ENCODE results near the gene AIFM3. TPM values are rescaled to one million over a fixed set of nuclear protein-coding genes. Genes with fewer than 3 reads are reported as not detected.

The AIFM3 gene
- total and polyA plus RNA-seq, 4 donors = 0.38 to 1.1 (median 0.63) TPM

DNA sequence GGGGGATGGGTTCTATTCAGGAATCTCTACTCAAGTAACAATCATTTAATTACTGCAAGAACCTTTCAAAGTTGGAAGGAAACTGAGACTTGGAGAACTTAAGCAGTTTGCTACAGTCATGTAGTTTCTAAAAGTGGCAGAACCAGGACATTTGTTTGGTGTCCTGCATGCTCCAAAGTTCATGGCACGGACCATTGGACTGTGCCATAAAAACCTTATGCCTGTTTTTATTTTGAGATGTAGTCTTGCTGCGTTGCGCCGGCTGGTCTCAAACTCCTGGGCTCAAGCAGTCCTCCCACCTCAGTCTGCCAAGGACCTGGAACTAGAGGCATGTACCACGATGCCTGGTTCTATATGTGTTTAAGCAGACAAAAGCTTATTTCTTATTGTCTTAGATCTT is 18.6 kb upstream of the AIFM3 start (continued):
- TF ChIP-seq, protein P1, sequence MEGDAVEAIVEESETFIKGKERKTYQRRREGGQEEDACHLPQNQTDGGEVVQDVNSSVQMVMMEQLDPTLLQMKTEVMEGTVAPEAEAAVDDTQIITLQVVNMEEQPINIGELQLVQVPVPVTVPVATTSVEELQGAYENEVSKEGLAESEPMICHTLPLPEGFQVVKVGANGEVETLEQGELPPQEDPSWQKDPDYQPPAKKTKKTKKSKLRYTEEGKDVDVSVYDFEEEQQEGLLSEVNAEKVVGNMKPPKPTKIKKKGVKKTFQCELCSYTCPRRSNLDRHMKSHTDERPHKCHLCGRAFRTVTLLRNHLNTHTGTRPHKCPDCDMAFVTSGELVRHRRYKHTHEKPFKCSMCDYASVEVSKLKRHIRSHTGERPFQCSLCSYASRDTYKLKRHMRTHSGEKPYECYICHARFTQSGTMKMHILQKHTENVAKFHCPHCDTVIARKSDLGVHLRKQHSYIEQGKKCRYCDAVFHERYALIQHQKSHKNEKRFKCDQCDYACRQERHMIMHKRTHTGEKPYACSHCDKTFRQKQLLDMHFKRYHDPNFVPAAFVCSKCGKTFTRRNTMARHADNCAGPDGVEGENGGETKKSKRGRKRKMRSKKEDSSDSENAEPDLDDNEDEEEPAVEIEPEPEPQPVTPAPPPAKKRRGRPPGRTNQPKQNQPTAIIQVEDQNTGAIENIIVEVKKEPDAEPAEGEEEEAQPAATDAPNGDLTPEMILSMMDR (IDR thresholded peaks at IDR 0.05; ENCODE audit: low read depth, low read length, missing input control) = no peak
- TF ChIP-seq JUND (IDR thresholded peaks at IDR 0.05) (peak in 1 of 2 donors; percentile 28), EGR1 (IDR thresholded peaks at IDR 0.05; ENCODE audit: low read depth in 2 of 2) (no peak)
- TF ChIP-seq, protein P2, sequence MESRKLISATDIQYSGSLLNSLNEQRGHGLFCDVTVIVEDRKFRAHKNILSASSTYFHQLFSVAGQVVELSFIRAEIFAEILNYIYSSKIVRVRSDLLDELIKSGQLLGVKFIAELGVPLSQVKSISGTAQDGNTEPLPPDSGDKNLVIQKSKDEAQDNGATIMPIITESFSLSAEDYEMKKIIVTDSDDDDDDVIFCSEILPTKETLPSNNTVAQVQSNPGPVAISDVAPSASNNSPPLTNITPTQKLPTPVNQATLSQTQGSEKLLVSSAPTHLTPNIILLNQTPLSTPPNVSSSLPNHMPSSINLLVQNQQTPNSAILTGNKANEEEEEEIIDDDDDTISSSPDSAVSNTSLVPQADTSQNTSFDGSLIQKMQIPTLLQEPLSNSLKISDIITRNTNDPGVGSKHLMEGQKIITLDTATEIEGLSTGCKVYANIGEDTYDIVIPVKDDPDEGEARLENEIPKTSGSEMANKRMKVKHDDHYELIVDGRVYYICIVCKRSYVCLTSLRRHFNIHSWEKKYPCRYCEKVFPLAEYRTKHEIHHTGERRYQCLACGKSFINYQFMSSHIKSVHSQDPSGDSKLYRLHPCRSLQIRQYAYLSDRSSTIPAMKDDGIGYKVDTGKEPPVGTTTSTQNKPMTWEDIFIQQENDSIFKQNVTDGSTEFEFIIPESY (IDR thresholded peaks at IDR 0.05) = no peak

DNA sequence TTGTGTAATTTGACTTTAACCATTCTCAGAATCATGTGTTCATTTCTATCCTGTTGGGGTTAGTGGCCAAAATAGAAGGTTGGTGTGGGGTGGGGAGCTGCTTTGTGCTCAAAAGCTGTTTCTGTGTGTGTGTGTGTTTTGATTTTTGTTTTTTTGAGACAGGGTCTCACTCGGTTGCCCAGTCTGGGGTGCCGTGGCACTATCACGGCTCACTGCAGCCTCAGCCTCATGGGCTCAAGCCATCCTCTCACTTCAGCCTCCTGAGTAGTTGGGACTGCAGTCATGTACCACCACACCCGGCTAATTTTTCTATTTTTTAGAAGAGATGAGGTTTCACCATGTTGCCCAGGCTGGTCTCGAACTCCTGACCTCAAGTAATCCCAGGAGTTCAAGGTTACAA is 18.1 kb upstream of the AIFM3 start:
- H3K27ac ChIP-seq (ENCODE audit: low read depth in 1 of 2, low read length in 2 of 2) = no peak overlapping the region
- H3K36me3 ChIP-seq (ENCODE audit: control insufficient read depth in 4 of 4, insufficient read depth in 3 of 4, low read depth in 1 of 4, low read length in 3 of 4) = peaks cover 0 to 13% (median 6%) of the 10 kb centered on the region in 4 donors
- H3K9me3 ChIP-seq (ENCODE audit: control insufficient read depth in 4 of 4, low read length in 3 of 4) = no peaks in the 10 kb centered on the region
- H3K9ac ChIP-seq (ENCODE audit: low read depth in 1 of 2, low read length in 2 of 2) = no peak overlapping the region
- H3K4me3 ChIP-seq (ENCODE audit: low read depth in 1 of 3, low read length in 3 of 3) = no peak overlapping the region
- WGBS = 92% methylated on average over 5 of the region's 5 CpGs
- DNase-seq (ENCODE audit: low spot score) = no peak
- TF ChIP-seq, protein P3, sequence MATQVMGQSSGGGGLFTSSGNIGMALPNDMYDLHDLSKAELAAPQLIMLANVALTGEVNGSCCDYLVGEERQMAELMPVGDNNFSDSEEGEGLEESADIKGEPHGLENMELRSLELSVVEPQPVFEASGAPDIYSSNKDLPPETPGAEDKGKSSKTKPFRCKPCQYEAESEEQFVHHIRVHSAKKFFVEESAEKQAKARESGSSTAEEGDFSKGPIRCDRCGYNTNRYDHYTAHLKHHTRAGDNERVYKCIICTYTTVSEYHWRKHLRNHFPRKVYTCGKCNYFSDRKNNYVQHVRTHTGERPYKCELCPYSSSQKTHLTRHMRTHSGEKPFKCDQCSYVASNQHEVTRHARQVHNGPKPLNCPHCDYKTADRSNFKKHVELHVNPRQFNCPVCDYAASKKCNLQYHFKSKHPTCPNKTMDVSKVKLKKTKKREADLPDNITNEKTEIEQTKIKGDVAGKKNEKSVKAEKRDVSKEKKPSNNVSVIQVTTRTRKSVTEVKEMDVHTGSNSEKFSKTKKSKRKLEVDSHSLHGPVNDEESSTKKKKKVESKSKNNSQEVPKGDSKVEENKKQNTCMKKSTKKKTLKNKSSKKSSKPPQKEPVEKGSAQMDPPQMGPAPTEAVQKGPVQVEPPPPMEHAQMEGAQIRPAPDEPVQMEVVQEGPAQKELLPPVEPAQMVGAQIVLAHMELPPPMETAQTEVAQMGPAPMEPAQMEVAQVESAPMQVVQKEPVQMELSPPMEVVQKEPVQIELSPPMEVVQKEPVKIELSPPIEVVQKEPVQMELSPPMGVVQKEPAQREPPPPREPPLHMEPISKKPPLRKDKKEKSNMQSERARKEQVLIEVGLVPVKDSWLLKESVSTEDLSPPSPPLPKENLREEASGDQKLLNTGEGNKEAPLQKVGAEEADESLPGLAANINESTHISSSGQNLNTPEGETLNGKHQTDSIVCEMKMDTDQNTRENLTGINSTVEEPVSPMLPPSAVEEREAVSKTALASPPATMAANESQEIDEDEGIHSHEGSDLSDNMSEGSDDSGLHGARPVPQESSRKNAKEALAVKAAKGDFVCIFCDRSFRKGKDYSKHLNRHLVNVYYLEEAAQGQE (IDR thresholded peaks at IDR 0.05) = no peak
- TF ChIP-seq JUND (IDR thresholded peaks at IDR 0.05) (no peak), TAF1 (conservative IDR thresholded peaks at IDR 0.05) (no peak), RXRA (IDR thresholded peaks at IDR 0.05) (no peak), EGR1 (IDR thresholded peaks at IDR 0.05; ENCODE audit: low read depth in 2 of 2) (no peak), RAD21 (IDR thresholded peaks at IDR 0.05) (no peak), HNF4A (conservative IDR thresholded peaks at IDR 0.05) (no peak)
- TF ChIP-seq, protein P2 (IDR thresholded peaks at IDR 0.05) = no peak
- TF ChIP-seq, protein P4, sequence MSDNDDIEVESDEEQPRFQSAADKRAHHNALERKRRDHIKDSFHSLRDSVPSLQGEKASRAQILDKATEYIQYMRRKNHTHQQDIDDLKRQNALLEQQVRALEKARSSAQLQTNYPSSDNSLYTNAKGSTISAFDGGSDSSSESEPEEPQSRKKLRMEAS (IDR thresholded peaks at IDR 0.05) = no peak
- H3K4me1 ChIP-seq (ENCODE audit: control insufficient read depth in 4 of 4, insufficient read depth in 4 of 4, low read length in 3 of 4) = peaks cover 18 to 73% (median 54%) of the 10 kb centered on the region in 4 donors
- no peaks in the 10 kb centered on the region for H3K27me3 ChIP-seq (ENCODE audit: control insufficient read depth in 4 of 4, insufficient read depth in 4 of 4, low read length in 3 of 4)

Measured in liver (tissue), 9 donors.